ENCODE results near the gene ATAD3A.
"Not testable (repeated sequence)": the region's sequence is repeated elsewhere in the genome, so short reads cannot be mapped to it uniquely, and the experiment has no call there.

ATAD3A gene

GRCh38 chr1:1511533-1512285 lies at the start of gene ATAD3A:
ATAD3A (plus strand) TSS chr1:1512162; CDS start chr1:1512269, 107 bp downstream.
- DNase-seq, result peak; percentile 97

- DNase-seq, result no peak
These were observed 49.5 kb upstream of the ATAD3A start for GRCh38 chr1:1462318-1462966.

- DNase-seq, result no peak
These were observed 48.6 kb upstream of the ATAD3A start for GRCh38 chr1:1463312-1463711.

- not testable (repeated sequence) for DNase-seq
These were observed 43.6 kb upstream of the ATAD3A start for GRCh38 chr1:1468196-1468985.

GRCh38 chr1:1470626-1471388 lies 41.2 kb upstream of the ATAD3A start:
- no peak for DNase-seq

- DNase-seq, result peak; percentile 94
These were observed 40.4 kb upstream of the ATAD3A start, which contains the start of gene ATAD3B for GRCh38 chr1:1471389-1472052. ATAD3B (plus strand) TSS chr1:1471765; CDS start chr1:1471885, 120 bp downstream.

GRCh38 chr1:1472053-1472876 lies 39.7 kb upstream of the ATAD3A start:
- DNase-seq, result peak; percentile 25

GRCh38 chr1:1476011-1476410 lies 36.0 kb upstream of the ATAD3A start:
- DNase-seq, result not testable (repeated sequence)

- no peak for DNase-seq
These were observed 34.8 kb upstream of the ATAD3A start for GRCh38 chr1:1477206-1477605.

GRCh38 chr1:1479547-1480487 lies 32.1 kb upstream of the ATAD3A start:
- no peak for DNase-seq

- not testable (repeated sequence) for DNase-seq
These were observed 31.5 kb upstream of the ATAD3A start for GRCh38 chr1:1480488-1480867.

GRCh38 chr1:1481811-1482210 lies 30.2 kb upstream of the ATAD3A start:
- not testable (repeated sequence) for DNase-seq

- DNase-seq, result no peak
These were observed 29.1 kb upstream of the ATAD3A start for GRCh38 chr1:1482856-1483255.

- no peak for DNase-seq
These were observed 28.2 kb upstream of the ATAD3A start for GRCh38 chr1:1483714-1484113.

- DNase-seq, result not testable (repeated sequence)
These were observed 26.8 kb upstream of the ATAD3A start for GRCh38 chr1:1484976-1485750.

GRCh38 chr1:1485755-1486317 lies 26.1 kb upstream of the ATAD3A start:
- not testable (repeated sequence) for DNase-seq

GRCh38 chr1:1487701-1488100 lies 24.3 kb upstream of the ATAD3A start:
- DNase-seq, result no peak

GRCh38 chr1:1489231-1489630 lies 22.7 kb upstream of the ATAD3A start:
- no peak for DNase-seq

GRCh38 chr1:1489861-1490260 lies 22.1 kb upstream of the ATAD3A start:
- DNase-seq, result no peak
